OCI-LY3 (cell line): Measurements from ENCODE around the gene CCDC157.

Source experiments
- H2AFZ ChIP-seq: fragments of 200-600, 300-600 bp; shearing (Covaris generic); 2 replicates; pipeline ENCODE4 v1.6.0; 2014; ENCODE audit warnings: antibody characterized with exemption, low read depth, low read length
- H3K27ac ChIP-seq: fragments of 200-600, 300-600 bp; sonication (generic); 2 replicates; pipeline ENCODE4 v1.5.1; 2014; ENCODE audit warnings: mild to moderate bottlenecking, low read length, moderate library complexity, mixed read lengths
- H3K27me3 ChIP-seq: fragments of 200-600, 300-600 bp; sonication (generic); 2 replicates; pipeline ENCODE4 v1.6.1; 2014; ENCODE audit warnings: low read depth, low read length, mixed read lengths
- H3K36me3 ChIP-seq: fragments of 200-600, 300-600 bp; sonication (generic); replicated peaks from 2 replicates; pipeline ENCODE3; 2014; ENCODE audit warnings: low read depth, low read length, mixed read lengths
- H3K4me1 ChIP-seq: fragments of 300-600, 200-600 bp; sonication (generic); 2 replicates; pipeline ENCODE4 v1.6.1; 2014; ENCODE audit warnings: low read length, mixed read lengths
- H3K4me2 ChIP-seq: fragments of 200-600, 300-600 bp; sonication (generic); 2 replicates; pipeline ENCODE4 v1.6.1; 2014; ENCODE audit warnings: low read length, mixed read lengths
- H3K4me3 ChIP-seq: fragments of 300-600, 200-600 bp; sonication (generic); 2 replicates; pipeline ENCODE4 v1.5.1; 2014; ENCODE audit warnings: antibody characterized with exemption, mild to moderate bottlenecking, low read length, moderate library complexity
- H3K79me2 ChIP-seq: fragments of 300-600, 200-600 bp; shearing (Covaris generic); 2 replicates; pipeline ENCODE4 v1.6.1; 2014; ENCODE audit warnings: mild to moderate bottlenecking, low read length, mixed read lengths
- H3K9ac ChIP-seq: fragments of 300-600, 200-600 bp; shearing (Covaris generic); 2 replicates; pipeline ENCODE4 v1.6.0; 2014; ENCODE audit warnings: mild to moderate bottlenecking, low read length, moderate library complexity
- H3K9me3 ChIP-seq: fragments of 200-600, 300-600 bp; shearing (Covaris generic); 2 replicates; pipeline ENCODE4 v1.6.1; 2014; ENCODE audit warnings: low read length, mixed read lengths; ENCODE audit not compliant: insufficient read depth
- H4K20me1 ChIP-seq: fragments of 200-600, 300-600 bp; sonication (generic); 2 replicates; pipeline ENCODE4 v1.6.1; 2016; ENCODE audit warnings: low read length, mixed read lengths; ENCODE audit not compliant: insufficient read depth
- EZH2phosphoT487 ChIP-seq: fragments of 200-600 bp; shearing (Covaris generic); IDR thresholded peaks from 2 replicates; pipeline ENCODE4 v1.6.1; 2018; ENCODE audit warnings: antibody characterized with exemption, mixed run types, low read depth
- TF ChIP-seq, protein P1 (sequence below): fragments of 200-600, 300-600 bp; sonication (generic); IDR thresholded peaks from 2 replicates; pipeline ENCODE4 v1.5.1; 2014; ENCODE audit warnings: antibody characterized with exemption, low read length, low read depth

CCDC157 gene

DNA sequence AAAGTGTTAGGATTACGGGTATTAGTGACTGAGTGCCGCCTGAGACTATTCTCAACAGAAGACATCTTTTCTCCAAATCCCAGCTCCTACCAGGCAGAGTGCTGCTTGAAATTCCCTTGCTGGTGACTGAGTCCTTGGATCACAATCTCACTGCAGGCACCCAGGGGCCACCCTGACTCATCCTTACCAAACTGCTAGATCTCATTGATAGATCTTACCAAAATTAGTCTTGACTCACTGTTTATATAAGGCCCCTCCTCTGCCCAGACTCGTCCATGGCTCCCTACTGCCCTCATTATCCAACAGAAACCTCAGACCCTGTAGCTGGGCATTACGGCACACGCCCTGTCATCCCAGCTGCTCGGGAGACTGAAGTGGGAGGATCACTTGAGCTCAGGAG, 44.8 kb upstream of the CCDC157 start:
- Histone ChIP-seq H3K9ac (no peak overlapping the region), H4K20me1 (no peaks in the 10 kb centered on the region), H3K4me2 (no peak overlapping the region), H3K4me3 (no peak overlapping the region), H3K79me2 (peaks cover 4% of the 10 kb centered on the region; the same call in 1 of the 2 replicates), H3K4me1 (peaks cover 58% of the 10 kb centered on the region), H3K27ac (no peak overlapping the region), H2AFZ (no peak overlapping the region), H3K27me3 (no peaks in the 10 kb centered on the region), H3K36me3 (no peaks in the 10 kb centered on the region), H3K9me3 (no peaks in the 10 kb centered on the region)
- no peak for TF ChIP-seq EZH2phosphoT487
- TF ChIP-seq, protein P1, sequence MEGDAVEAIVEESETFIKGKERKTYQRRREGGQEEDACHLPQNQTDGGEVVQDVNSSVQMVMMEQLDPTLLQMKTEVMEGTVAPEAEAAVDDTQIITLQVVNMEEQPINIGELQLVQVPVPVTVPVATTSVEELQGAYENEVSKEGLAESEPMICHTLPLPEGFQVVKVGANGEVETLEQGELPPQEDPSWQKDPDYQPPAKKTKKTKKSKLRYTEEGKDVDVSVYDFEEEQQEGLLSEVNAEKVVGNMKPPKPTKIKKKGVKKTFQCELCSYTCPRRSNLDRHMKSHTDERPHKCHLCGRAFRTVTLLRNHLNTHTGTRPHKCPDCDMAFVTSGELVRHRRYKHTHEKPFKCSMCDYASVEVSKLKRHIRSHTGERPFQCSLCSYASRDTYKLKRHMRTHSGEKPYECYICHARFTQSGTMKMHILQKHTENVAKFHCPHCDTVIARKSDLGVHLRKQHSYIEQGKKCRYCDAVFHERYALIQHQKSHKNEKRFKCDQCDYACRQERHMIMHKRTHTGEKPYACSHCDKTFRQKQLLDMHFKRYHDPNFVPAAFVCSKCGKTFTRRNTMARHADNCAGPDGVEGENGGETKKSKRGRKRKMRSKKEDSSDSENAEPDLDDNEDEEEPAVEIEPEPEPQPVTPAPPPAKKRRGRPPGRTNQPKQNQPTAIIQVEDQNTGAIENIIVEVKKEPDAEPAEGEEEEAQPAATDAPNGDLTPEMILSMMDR, result no peak

- Histone ChIP-seq H3K4me1 (peaks cover 48% of the 10 kb centered on the region), H4K20me1 (no peaks in the 10 kb centered on the region), H3K27ac (no peak overlapping the region), H3K4me2 (peak overlapping the region; percentile 69; the same call in 1 of the 2 replicates), H2AFZ (no peak overlapping the region), H3K36me3 (no peaks in the 10 kb centered on the region), H3K79me2 (peaks cover 4% of the 10 kb centered on the region; the same call in 1 of the 2 replicates), H3K9ac (no peak overlapping the region), H3K9me3 (no peaks in the 10 kb centered on the region), H3K4me3 (no peak overlapping the region), H3K27me3 (no peaks in the 10 kb centered on the region)
- no peak for TF ChIP-seq EZH2phosphoT487
- TF ChIP-seq, protein P1, result no peak
Observed at GRCh38 chr22:30313527-30314363, 43.1 kb upstream of the CCDC157 start.

- H3K27ac ChIP-seq, result peak overlapping the region; percentile 38
- no peaks in the 10 kb centered on the region for H4K20me1 ChIP-seq
- peak overlapping the region; percentile 34; the same call in 1 of the 2 replicates for H3K4me3 ChIP-seq
- TF ChIP-seq, protein P1, result no peak
- TF ChIP-seq EZH2phosphoT487, result no peak
- peak overlapping the region; percentile 33; the same call in 1 of the 2 replicates for H3K9ac ChIP-seq
- H3K79me2 ChIP-seq, result peaks cover 4% of the 10 kb centered on the region; the same call in 1 of the 2 replicates
- no peak overlapping the region for H2AFZ ChIP-seq
- H3K9me3 ChIP-seq, result no peaks in the 10 kb centered on the region
- H3K4me1 ChIP-seq, result peaks cover 36% of the 10 kb centered on the region
- H3K36me3 ChIP-seq, result no peaks in the 10 kb centered on the region
- H3K4me2 ChIP-seq, result peak overlapping the region; percentile 69
- no peaks in the 10 kb centered on the region for H3K27me3 ChIP-seq
Observed at GRCh38 chr22:30314915-30315314, 41.9 kb upstream of the CCDC157 start.

DNA sequence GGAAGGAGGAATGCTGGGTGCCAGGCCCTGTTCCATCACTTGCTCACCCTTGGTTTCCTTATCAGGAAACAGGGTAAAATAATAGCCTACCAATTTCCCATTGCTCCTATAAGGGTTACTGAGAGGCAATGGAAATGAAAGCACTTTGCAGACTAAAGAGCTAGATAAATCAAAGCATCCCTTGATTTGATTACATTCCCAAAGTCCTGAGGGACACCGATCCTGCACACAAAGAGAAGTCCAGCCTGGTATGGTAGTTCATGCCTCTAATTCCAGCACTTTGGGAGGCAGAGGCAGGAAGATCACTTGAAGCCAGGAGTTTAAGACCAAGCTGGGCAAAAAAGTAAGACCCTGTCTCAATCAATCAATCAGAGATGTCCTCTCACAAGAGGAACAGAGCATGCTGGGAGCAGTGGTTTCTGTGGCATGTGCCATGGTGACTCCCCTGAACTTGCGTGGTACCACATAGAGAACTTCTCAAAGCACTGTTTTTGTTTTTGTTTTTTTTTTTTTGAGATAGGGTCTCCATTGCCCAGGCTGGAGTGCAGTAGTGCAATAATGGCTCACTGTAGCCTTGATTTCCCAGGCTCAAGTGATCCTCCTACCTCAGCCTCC, 40.7 kb upstream of the CCDC157 start:
- no peak overlapping the region for H3K27ac ChIP-seq
- H3K4me2 ChIP-seq, result no peak overlapping the region
- H3K9me3 ChIP-seq, result no peaks in the 10 kb centered on the region
- H4K20me1 ChIP-seq, result no peaks in the 10 kb centered on the region
- H3K4me3 ChIP-seq, result no peak overlapping the region
- TF ChIP-seq, protein P1, result no peak
- no peak for TF ChIP-seq EZH2phosphoT487
- H3K79me2 ChIP-seq, result peaks cover 4% of the 10 kb centered on the region; the same call in 1 of the 2 replicates
- H3K9ac ChIP-seq, result no peak overlapping the region
- peaks cover 25% of the 10 kb centered on the region for H3K4me1 ChIP-seq
- H3K27me3 ChIP-seq, result no peaks in the 10 kb centered on the region
- H2AFZ ChIP-seq, result no peak overlapping the region
- no peaks in the 10 kb centered on the region for H3K36me3 ChIP-seq
